ENCODE measurements around the gene ZNRD2. TPM values are rescaled to one million over a fixed set of nuclear protein-coding genes. Genes with fewer than 3 reads are reported as not detected.

Gene ZNRD2
- total RNA-seq, 4 donors from 2014 or later = 33.2 to 48.0 (median 40.0) TPM

DNA sequence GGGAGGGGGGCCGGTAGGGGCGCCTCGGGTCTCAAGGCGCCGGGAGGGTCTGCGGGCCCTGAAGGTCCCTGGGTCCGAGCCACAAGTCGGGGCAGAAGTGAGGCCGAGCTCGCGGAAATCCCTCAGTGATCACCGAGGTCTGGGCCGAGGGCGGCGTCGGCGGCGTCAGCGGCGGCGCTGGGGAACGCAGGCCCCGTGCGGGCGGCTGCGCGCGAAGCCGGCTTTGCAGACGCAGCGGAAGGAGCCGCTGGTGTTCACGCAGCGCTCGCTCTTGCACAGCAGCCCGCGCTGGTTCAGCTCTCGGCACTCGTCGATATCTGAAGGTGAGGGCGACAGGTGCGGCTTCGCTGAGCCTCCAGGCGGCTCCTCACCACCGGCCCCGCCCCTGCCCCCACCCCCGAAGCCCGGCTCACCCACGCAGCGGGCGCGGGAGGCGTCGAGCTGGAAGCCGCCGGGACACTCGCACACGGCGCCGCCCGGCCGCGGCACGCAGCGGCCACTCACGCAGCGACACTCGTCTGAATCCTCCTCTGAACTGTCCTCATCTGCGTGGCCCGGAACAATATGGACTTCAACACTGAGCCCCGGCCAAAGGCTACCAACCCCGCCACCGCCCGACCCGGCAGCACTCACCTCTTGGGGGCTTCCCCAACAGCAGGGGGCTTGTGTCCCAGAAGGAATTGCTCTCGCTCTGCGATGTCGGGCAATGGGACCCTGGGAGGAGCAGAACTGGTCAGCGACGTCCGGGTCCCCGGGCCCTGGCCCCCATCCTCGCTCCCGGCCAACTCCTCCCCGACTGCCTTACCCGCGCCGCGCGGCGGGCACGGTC lies 31.1 kb upstream of the ZNRD2 start:
- peak overlapping the region; percentile 92 to 98 (median 96) for H3K27ac ChIP-seq
- peak overlapping the region; percentile 40 to 82 (median 56) for H3K4me3 ChIP-seq
- H3K27me3 ChIP-seq = no peaks in the 10 kb centered on the region
- DNase-seq = no peak
- intact Hi-C loops (cut with DNase I) = loop anchor here (5.0 kb wide), 1 partner anchor 33 kb away; the partner anchor contains the start of genes FAM89B and ZNRD2
- WGBS, 2 donors = 78% methylated on average over 39 of the region's 92 CpGs; no CpG with 5 or more reads in 1 of the 2 donors
- H3K9me3 ChIP-seq = no peaks in the 10 kb centered on the region
- peaks cover 13 to 68% (median 23%) of the 10 kb centered on the region in 3 donors for H3K36me3 ChIP-seq
- TF ChIP-seq, protein P1, sequence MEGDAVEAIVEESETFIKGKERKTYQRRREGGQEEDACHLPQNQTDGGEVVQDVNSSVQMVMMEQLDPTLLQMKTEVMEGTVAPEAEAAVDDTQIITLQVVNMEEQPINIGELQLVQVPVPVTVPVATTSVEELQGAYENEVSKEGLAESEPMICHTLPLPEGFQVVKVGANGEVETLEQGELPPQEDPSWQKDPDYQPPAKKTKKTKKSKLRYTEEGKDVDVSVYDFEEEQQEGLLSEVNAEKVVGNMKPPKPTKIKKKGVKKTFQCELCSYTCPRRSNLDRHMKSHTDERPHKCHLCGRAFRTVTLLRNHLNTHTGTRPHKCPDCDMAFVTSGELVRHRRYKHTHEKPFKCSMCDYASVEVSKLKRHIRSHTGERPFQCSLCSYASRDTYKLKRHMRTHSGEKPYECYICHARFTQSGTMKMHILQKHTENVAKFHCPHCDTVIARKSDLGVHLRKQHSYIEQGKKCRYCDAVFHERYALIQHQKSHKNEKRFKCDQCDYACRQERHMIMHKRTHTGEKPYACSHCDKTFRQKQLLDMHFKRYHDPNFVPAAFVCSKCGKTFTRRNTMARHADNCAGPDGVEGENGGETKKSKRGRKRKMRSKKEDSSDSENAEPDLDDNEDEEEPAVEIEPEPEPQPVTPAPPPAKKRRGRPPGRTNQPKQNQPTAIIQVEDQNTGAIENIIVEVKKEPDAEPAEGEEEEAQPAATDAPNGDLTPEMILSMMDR (IDR thresholded peaks at IDR 0.05) = no peak
- no peak for TF ChIP-seq POLR2A (IDR thresholded peaks at IDR 0.05)
- H3K4me1 ChIP-seq = peaks cover 21 to 41% (median 25%) of the 10 kb centered on the region in 3 donors

DNA sequence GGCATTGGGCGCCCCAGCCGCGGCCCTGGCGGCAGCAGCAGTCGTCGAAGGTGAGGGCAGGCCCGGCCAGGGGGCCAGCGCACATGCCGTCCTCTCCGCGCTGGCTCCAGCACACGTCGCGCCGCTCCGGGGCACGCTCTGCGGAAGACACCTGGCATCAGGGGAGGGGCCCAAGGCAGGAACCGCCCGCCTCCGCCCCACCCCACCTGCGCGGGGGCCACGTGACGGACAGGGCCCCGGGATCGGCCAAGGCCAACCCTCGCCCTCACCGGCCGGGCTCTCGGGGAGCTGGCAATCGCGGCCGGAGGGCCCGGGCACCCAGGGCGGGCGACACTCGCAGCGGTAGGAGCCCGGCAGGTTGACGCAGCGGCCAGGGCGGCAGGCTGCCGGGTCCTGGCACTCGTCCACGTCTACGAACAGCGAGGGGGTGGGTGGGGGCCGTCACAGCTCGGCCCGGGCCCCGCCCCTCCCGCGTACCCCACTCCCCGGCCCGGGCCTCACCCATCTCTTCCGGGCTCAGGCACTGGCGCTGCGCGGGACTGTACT lies 30.5 kb upstream of the ZNRD2 start:
- peak in 1 of 4 donors; percentile 56 for TF ChIP-seq POLR2A (IDR thresholded peaks at IDR 0.05)
- TF ChIP-seq, protein P1 (IDR thresholded peaks at IDR 0.05) = peak in 2 of 6 experiments; percentile 6 to 44
- WGBS, 2 donors = 0 to 13% methylated on average over 4 to 27 of the region's 60 CpGs
- Histone ChIP-seq H3K27me3 (no peaks in the 10 kb centered on the region), H3K4me1 (peaks cover 21 to 41% (median 25%) of the 10 kb centered on the region in 3 donors), H3K36me3 (peaks cover 13 to 61% (median 23%) of the 10 kb centered on the region in 3 donors), H3K27ac (peak overlapping the region; percentile 92 to 98 (median 96)), H3K4me3 (peak overlapping the region; percentile 40 to 82 (median 56)), H3K9me3 (no peaks in the 10 kb centered on the region)
- intact Hi-C loops (cut with DNase I) = loop anchor here (5.0 to 10.0 kb wide), 2 partner anchors 32 to 75 kb away; partner anchors contain the start of genes FAM89B, MAP3K11, PCNX3 and ZNRD2
- DNase-seq = no peak

DNA sequence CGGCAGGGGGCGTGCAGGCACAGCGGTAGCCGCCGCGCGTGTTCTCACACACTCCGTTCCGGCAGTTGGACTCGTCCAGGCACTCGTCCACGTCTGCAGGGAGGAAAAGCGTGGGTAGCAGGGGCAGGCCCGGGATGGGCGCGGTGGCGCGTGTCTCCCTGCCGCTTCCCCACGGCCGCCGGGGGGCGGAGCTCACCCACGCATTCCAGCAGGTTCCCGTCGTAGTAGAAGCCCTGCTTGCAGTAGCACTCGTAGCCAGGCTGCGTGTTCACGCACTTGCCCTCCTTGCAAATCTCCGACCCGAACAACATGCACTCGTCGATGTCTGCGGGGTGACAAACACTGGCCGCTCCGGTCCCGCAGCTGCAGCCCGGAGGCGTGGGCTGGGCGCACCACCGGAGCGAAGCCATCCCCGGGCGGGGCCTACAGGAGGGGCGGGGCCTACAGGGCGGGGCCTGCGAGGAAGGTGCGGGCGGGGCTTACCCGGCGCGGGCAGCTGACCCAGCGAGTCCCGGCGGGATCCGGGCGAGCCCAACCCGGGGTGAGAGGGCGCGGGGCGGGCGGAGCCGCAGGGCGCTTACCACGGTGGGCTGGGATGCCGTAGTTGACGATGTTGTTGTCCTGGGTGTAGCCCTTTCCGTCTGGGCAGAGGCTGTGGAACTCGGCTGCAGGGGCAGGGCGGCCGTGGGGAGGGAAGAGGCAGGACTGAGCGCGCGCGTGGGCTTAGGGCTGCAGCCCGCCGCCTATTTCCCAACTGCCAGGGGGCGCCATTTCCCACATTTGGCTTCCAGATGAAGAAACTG lies 29.8 kb upstream of the ZNRD2 start:
- intact Hi-C loops (cut with DNase I) = loop anchor here (10.0 kb wide), 1 partner anchor 74 kb away; the partner anchor contains the start of genes MAP3K11 and PCNX3
- 0 to 2% methylated on average over 3 to 9 of the region's 78 CpGs for WGBS, 2 donors
- H3K27me3 ChIP-seq = no peaks in the 10 kb centered on the region
- H3K9me3 ChIP-seq = no peaks in the 10 kb centered on the region
- peaks cover 21 to 41% (median 25%) of the 10 kb centered on the region in 3 donors for H3K4me1 ChIP-seq
- H3K36me3 ChIP-seq = peaks cover 13 to 55% (median 23%) of the 10 kb centered on the region in 3 donors
- TF ChIP-seq, protein P1 (IDR thresholded peaks at IDR 0.05) = peak; percentile 82 to 95 (median 94)
- TF ChIP-seq POLR2A (IDR thresholded peaks at IDR 0.05) = peak in 2 of 4 donors; percentile 7 to 41
- H3K27ac ChIP-seq = peak overlapping the region; percentile 92 to 98 (median 96)
- DNase-seq = peak; percentile 73
- peak overlapping the region; percentile 40 to 82 (median 56) for H3K4me3 ChIP-seq

DNA sequence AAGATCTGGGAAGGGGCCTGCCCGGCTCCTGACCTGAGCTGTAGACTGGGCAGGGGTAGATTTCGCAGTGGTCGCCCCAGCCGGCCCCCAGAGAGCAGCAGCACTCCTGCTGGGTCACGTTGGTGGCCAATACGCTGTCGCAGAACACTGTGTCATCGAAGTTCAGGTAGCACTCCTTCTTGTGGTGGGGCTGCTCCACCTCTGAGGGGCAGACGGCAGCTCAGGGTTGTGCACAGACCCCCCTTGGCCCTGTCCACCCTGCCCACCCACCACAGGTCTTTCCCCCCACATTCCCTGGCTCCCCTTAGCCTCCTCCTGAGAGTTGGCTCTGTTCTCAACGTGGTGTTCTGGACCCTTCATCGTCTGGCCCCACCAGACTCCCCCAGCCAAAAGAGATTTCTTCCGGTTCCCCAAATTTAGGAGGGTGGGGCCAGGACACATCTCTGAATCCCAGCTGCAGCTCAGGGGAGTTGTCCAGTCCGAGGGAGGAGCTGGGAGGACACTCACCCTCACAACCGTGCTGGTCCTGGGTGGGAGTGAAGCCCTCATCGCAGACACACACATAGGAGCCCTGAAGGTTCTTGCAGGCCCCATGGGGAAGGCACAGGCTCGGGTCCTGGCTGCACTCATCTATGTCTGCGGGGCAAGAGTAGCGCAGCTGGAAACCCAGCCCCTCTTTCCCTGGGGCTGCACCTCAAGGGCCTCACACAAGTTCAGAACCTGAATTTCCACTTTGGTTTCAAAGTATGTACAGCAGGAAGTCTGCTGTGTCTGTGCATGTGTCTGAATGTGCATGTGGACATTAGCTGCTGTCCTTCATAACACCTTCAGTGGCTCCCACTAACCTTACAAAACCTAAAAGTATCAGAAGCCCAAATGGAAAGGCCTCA lies 28.9 kb upstream of the ZNRD2 start:
- Histone ChIP-seq H3K27ac (peak overlapping the region; percentile 92 to 98 (median 96)), H3K9me3 (no peaks in the 10 kb centered on the region), H3K27me3 (no peaks in the 10 kb centered on the region), H3K4me1 (peaks cover 28 to 49% (median 31%) of the 10 kb centered on the region in 3 donors), H3K4me3 (peak overlapping the region; percentile 40 to 82 (median 56)), H3K36me3 (peaks cover 13 to 46% (median 20%) of the 10 kb centered on the region in 3 donors)
- intact Hi-C loops (cut with DNase I) = loop anchor here (10.0 kb wide), 1 partner anchor 73 kb away; the partner anchor contains the start of genes MAP3K11 and PCNX3
- TF ChIP-seq, protein P1 (IDR thresholded peaks at IDR 0.05) = no peak
- no peak for TF ChIP-seq POLR2A (IDR thresholded peaks at IDR 0.05)
- 20 to 52% methylated on average over 1 to 4 of the region's 18 CpGs for WGBS, 2 donors
- no peak for DNase-seq
